ENCODE data around the gene CCBE1. TPM values are rescaled to one million over a fixed set of nuclear protein-coding genes. Genes with fewer than 3 reads are reported as not detected.

CCBE1 gene
- total RNA-seq, 1 donor from 2014 or later = 14.0 TPM

- no peak for TF ChIP-seq CTCF (IDR thresholded peaks at IDR 0.05)
- Histone ChIP-seq H3K4me1 (no peaks in the 10 kb centered on the region), H3K9me3 (no peaks in the 10 kb centered on the region), H3K27ac (no peak overlapping the region), H3K4me3 (no peak overlapping the region), H3K27me3 (ENCODE audit: low read depth) (no peaks in the 10 kb centered on the region), H3K36me3 (no peaks in the 10 kb centered on the region)
- intact Hi-C loops (cut with DNase I) = no loop called here
- ATAC-seq = no peak
- no peak for DNase-seq
Observed at GRCh38 chr18:59453468-59453961, 243.7 kb downstream of the CCBE1 start.

- Histone ChIP-seq H3K9me3 (no peaks in the 10 kb centered on the region), H3K4me1 (no peaks in the 10 kb centered on the region), H3K27ac (no peak overlapping the region), H3K27me3 (ENCODE audit: low read depth) (no peaks in the 10 kb centered on the region), H3K4me3 (no peak overlapping the region), H3K36me3 (no peaks in the 10 kb centered on the region)
- ATAC-seq (no peak), DNase-seq (no peak)
- no peak for TF ChIP-seq CTCF (IDR thresholded peaks at IDR 0.05)
- intact Hi-C loops (cut with DNase I) = no loop called here
Observed at GRCh38 chr18:59451963-59452362, 245.3 kb downstream of the CCBE1 start.

- intact Hi-C loops (cut with DNase I) = no loop called here
- no peak for ATAC-seq
- Histone ChIP-seq H3K36me3 (no peaks in the 10 kb centered on the region), H3K4me3 (no peak overlapping the region), H3K27ac (no peak overlapping the region), H3K9me3 (no peaks in the 10 kb centered on the region), H3K4me1 (no peaks in the 10 kb centered on the region), H3K27me3 (ENCODE audit: low read depth) (no peaks in the 10 kb centered on the region)
- no peak for TF ChIP-seq CTCF (IDR thresholded peaks at IDR 0.05)
- DNase-seq = no peak
Observed at GRCh38 chr18:59451073-59451472, 246.2 kb downstream of the CCBE1 start.

DNA sequence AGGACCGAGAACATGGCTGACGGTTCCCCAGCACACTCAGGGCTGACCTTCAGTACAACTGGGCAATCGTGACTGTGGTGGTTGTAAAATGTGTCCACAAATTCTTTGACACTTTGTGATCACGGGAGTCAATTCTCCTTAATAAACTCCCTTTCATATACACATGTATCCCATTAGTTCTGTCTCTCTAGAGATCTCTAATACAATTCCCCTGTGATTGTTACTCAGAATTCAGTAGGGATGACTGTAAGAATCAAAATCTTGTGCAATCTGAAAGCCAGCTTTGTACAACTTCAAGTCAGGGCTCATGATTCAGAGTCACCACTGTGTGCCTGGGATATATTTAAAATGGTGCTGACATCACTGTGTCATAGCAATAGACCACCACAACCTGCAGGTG lies 248.7 kb downstream of the CCBE1 start:
- intact Hi-C loops (cut with DNase I) = no loop called here
- ATAC-seq = no peak
- TF ChIP-seq CTCF (IDR thresholded peaks at IDR 0.05) = no peak

DNA sequence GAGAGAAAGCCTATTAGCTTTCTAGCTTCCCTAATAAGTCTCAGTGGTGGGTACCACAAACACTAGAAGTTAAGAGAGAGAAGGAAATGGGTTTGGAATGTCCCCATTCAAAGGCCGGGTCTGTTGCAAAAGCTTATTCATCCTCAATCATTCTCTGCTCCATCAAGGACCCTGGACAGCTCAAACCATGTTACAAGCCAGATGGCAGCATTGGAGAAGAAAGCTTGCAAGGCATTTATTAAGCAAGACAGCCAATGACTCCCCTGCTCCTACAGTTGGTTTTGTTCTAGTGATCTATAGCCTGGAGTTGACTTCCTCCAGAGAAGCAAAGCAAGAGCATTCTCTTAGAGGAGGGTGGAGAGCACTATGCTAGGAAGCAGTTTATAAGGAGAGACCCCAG lies 251.2 kb downstream of the CCBE1 start:
- TF ChIP-seq CTCF (IDR thresholded peaks at IDR 0.05) = no peak
- ATAC-seq (no peak), DNase-seq (no peak)
- Histone ChIP-seq H3K36me3 (no peaks in the 10 kb centered on the region), H3K9me3 (no peaks in the 10 kb centered on the region), H3K27ac (no peak overlapping the region), H3K4me1 (no peaks in the 10 kb centered on the region), H3K4me3 (no peak overlapping the region), H3K27me3 (ENCODE audit: low read depth) (no peaks in the 10 kb centered on the region)
- intact Hi-C loops (cut with DNase I) = no loop called here

More for the DNA sequence above, 248.7 kb downstream of the CCBE1 start:
- no peak for DNase-seq
- H3K4me3 ChIP-seq = no peak overlapping the region
- no peaks in the 10 kb centered on the region for H3K27me3 ChIP-seq (ENCODE audit: low read depth)
- H3K9me3 ChIP-seq = no peaks in the 10 kb centered on the region
- no peaks in the 10 kb centered on the region for H3K4me1 ChIP-seq
- H3K27ac ChIP-seq = no peak overlapping the region
- no peaks in the 10 kb centered on the region for H3K36me3 ChIP-seq

All from lower lobe of right lung (tissue), 2 donors.